Activated T-cell treated with anti-CD3 and anti-CD28 coated beads, Interleukin-2, amount 50 U/mL, for 48 hours (primary cell): Measurements from ENCODE around the gene IL11RA.

Source experiments
- DNase-seq, 2 experiments: peaks; one replicate each; pipeline ENCODE4 v3.0.0-alpha.2; 2020

Gene IL11RA

DNA sequence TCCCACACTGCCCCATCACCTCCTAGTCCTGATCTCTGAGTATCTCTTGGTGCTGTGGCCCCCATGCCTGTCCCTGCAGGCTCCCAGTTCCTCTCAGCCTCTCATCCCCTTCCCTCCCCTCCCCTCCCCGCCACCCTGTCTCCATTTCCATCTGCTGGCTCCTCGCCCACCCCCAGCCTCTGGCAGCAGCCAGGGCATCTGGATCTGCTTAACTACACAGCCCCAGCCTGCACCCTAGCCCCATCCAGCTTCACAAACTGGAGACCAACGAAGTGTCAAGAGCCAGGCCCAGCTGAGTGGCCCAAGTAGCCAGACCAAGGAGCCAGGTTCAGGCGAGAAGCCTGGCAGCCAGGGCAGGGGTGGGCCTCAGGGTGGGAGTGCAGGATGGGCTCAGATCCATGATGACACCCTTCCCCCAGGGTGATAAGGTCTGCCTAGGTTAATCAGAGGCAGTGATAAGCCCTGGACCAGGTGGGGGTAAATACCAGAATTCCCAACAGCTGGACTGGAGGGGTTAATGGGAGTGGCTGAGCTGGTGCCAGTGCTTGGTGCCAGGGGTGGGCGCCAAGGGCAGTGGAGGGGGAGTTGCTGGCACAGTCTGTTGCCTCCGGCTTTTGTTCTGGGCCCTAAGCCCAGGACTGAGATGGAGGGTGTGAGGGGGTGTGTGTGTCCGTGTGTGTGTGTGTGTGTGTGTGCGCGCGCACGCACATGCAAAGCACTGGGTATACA, 2.5 kb downstream of the IL11RA start:
- no peak for DNase-seq

DNA sequence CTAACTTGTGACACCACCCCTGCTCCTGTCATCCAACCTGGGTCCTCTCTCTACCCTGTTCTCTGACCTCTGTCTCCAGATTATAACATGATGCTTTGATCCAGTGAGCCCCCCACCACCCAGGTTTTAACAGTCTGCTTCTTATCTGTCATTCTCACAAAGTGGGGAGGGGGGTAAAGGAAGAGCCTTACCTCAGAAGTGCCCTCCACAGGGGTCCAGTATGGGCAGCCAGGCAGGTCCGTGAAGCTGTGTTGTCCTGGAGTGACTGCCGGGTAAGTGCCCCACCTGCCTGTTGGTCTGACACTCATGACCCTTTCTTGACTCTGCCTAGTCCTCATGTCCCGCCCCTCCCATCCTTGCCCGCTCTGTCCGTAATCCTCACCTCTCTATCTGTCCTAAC, 3.4 kb downstream of the IL11RA start:
- no peak for DNase-seq

DNA sequence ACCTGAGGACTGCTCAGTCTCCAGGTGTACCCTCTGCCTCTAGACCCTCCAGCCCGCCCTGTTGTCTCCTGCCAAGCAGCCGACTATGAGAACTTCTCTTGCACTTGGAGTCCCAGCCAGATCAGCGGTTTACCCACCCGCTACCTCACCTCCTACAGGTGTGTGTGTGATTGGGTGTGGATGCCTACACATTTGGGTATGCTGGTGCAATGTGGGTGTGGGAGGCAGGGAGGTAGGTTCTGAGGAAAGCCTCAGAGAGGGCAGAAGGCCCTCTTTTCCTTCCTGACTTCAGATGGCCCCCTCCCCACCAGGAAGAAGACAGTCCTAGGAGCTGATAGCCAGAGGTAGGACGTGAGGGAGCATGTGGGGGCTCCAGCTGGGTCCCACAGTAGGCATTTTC, 5.0 kb downstream of the IL11RA start:
- no peak for DNase-seq

- no peak for DNase-seq
Measured at GRCh38 chr9:34658461-34658860, 6.5 kb downstream of the IL11RA start.

- no peak for DNase-seq
Measured at GRCh38 chr9:34659592-34660253, 7.7 kb downstream of the IL11RA start.

DNA sequence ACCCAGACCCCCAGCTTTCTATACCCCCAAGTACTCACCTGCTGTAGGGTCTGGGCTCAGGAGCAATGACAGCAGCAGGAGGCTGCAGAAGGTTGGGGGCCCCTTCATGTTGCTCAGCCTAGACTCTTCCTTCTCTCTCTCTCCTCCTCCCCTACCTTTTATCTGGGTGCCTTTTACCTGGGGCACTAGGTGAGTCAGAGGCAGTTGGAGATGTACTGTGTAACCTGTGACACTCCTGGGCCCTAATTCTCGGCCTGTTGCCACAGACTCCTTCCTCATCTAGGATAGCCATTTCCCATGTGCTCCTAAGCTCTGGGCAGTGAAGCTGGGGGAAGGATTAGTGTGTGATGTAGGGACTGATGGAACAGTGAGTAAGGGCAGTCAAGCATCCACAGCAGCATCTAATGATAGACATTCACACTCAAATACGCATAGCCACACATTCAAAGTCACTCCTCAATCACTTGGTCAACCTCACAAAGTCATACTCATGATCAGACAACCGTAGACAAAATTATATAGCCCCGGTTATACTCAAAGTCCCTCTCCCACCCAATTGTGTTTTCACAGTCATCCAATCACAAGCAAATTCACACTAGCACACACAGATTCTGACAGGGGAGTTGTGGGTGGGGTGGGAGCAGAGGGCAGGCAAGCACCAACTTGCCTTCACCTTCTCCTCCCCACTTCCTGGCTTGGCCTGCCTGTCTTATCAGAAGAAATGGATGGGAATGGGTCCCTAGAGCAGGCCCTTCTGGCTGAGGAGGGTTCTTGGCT, 10.7 kb downstream of the IL11RA start, which contains the start of gene CCL27:
Gene CCL27, minus strand, starts transcription at position 132 of the 777 bp plus-strand sequence. Its CDS starts 24 bp downstream, at position 108.
- DNase-seq = no peak

DNA sequence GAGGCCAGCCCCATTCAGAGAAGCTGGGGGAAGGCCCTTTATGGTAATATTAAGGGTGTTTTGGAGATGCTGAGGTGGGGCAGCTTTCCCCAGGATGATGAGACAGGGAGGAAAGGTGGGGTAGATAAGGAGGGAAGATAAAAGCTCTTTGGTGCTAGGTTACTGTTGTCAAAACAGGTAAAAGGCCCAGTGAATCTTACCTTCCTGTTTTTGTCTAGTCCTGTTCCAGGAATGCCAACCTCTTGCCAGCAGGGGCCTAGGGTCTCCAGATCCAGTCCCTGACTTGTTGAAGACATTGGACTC, 11.3 kb downstream of the IL11RA start:
- no peak for DNase-seq

GRCh38 chr9:34664281-34665066, 12.5 kb downstream of the IL11RA start:
- peak; percentile 78 to 79 for DNase-seq

DNA sequence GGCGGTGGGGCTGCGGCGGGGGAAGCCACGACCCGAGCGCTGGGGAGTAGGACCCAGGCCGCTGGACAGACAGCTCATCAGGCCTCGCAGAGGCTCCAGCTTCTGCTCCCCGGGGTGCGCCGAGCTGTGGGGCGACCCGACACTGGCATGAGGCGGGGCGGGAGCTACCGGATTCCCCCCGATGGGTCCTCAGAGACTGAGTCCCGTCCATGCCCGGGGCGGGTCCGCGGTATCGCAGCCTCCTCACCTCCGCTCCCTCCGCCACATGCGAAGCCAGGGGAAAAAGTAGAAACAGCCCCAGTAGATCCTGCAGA, 13.0 kb downstream of the IL11RA start:
- no peak for DNase-seq

- peak; percentile 87 for DNase-seq
Measured at GRCh38 chr9:34665381-34666250, 13.6 kb downstream of the IL11RA start.

- no peak for DNase-seq
Measured at GRCh38 chr9:34669809-34670562, 18.0 kb downstream of the IL11RA start.

GRCh38 chr9:34671307-34671706, 19.3 kb downstream of the IL11RA start:
- no peak for DNase-seq

GRCh38 chr9:34674440-34674839, 22.5 kb downstream of the IL11RA start:
- DNase-seq = no peak

DNA sequence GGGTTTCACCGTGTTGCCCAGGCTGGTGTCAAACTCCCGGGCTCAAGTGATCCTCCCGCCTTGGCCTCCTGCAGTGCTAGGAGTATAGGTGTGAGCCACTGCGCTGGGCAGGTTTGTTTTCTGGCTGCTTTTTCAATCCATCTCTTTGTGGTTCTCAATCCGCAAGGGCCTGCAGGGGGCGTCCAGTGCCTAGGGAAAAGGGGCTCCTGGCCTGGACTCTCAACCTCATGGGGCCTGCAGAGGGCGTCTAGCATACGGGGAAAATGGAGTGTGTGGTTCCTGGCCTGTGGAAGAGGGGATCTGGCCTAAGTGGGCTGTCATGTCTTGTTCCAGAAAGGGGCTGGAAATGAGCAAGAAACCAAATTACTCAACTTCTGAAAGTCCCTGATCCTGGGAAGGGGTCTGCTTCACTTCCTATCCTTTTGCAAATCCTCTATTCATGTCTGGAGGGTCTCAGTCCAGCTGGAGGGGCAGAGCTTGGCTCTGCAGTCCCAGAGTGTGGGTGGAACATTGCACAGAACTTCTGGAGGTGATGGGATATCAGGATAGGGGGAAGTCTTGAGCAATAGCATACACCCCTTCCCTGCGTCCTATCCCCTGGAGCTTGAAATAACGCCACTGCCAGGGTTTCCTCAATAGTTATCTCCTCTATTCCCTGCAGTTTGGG, 23.2 kb downstream of the IL11RA start:
- DNase-seq = peak; percentile 78 to 79

- DNase-seq = no peak
Measured at GRCh38 chr9:34675869-34676268, 23.9 kb downstream of the IL11RA start.

- peak; percentile 49 to 60 for DNase-seq
Measured at GRCh38 chr9:34684145-34684544, 32.2 kb downstream of the IL11RA start.

GRCh38 chr9:34684816-34685215, 32.8 kb downstream of the IL11RA start:
- no peak for DNase-seq

DNA sequence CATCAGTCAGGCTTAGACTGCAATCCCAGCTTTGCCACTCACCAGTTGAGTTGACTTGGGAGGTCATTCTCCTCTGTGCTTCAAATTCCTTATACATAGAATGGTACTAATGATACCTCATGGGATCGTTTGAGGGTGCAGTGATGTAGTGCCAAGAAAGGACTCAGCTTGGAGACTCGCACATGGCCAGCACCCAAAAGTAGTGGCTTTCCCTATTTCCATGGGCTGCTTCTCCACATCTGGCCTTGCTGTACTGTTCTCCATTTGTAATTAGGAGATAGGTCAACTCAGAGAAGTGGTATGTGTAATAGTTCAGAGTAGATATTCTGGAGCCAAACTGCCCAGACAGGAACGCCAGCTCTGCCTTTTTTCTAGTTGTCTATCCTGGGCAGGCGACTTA, 33.6 kb downstream of the IL11RA start:
- DNase-seq = no peak

GRCh38 chr9:34686231-34686630, 34.2 kb downstream of the IL11RA start:
- no peak for DNase-seq

- DNase-seq = no peak
Measured at GRCh38 chr9:34686732-34687131, 34.7 kb downstream of the IL11RA start.
